Measurements from ENCODE around the gene FOXI1. TPM values are rescaled to one million over a fixed set of nuclear protein-coding genes. Genes with fewer than 3 reads are reported as not detected.

FOXI1 gene
- total and polyA plus RNA-seq, 2 experiments from 2014 or later: not detected

DNA sequence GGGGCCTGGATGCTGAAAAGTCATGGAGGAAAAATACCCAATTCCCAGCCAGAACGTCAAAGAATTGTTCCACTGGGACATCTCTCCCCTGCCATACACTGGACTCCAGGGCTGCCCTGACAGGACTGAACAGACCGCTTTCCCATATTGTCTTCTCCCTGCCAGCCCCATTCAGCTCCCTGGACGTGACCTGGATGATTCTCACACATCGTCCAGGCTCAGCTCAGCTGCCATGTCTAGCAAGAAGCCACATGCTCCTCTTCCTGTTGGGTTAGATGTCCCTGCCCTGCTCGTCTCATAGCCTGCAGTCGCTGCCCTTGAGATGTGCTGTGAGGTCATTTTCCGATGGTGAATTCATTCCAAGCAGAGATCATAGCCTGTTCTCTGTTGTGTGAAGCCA lies 37.4 kb downstream of the FOXI1 start:
- Histone ChIP-seq H4K20me1 (ENCODE audit: insufficient read depth, poor library complexity, severe bottlenecking) (no peaks in the 10 kb centered on the region), H3K27me3 (peaks cover 3% of the 10 kb centered on the region), H3K9me2 (replicated peaks; ENCODE audit: insufficient read depth) (no peaks in the 10 kb centered on the region), H3K27ac (no peak overlapping the region), H3K4me2 (no peak overlapping the region), H3K9me3 (ENCODE audit: low read depth) (no peaks in the 10 kb centered on the region), H3K4me1 (ENCODE audit: insufficient read depth) (no peaks in the 10 kb centered on the region), H3K4me3 (no peak overlapping the region), H3K79me2 (no peaks in the 10 kb centered on the region), H2AFZ (no peak overlapping the region), H3K36me3 (replicated peaks; ENCODE audit: insufficient read depth, low read depth) (no peaks in the 10 kb centered on the region)
- no peak for TF ChIP-seq EZH2 (IDR thresholded peaks at IDR 0.05; ENCODE audit: borderline replicate concordance)
- TF ChIP-seq, protein P1, sequence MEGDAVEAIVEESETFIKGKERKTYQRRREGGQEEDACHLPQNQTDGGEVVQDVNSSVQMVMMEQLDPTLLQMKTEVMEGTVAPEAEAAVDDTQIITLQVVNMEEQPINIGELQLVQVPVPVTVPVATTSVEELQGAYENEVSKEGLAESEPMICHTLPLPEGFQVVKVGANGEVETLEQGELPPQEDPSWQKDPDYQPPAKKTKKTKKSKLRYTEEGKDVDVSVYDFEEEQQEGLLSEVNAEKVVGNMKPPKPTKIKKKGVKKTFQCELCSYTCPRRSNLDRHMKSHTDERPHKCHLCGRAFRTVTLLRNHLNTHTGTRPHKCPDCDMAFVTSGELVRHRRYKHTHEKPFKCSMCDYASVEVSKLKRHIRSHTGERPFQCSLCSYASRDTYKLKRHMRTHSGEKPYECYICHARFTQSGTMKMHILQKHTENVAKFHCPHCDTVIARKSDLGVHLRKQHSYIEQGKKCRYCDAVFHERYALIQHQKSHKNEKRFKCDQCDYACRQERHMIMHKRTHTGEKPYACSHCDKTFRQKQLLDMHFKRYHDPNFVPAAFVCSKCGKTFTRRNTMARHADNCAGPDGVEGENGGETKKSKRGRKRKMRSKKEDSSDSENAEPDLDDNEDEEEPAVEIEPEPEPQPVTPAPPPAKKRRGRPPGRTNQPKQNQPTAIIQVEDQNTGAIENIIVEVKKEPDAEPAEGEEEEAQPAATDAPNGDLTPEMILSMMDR (IDR thresholded peaks at IDR 0.05; ENCODE audit: poor library complexity): no peak
- no peak for TF ChIP-seq EZH2phosphoT487 (IDR thresholded peaks at IDR 0.05; ENCODE audit: low read depth, severe bottlenecking, unreplicated experiment)
- DNase-seq (ENCODE audit: low spot score): no peak
- WGBS (ENCODE audit: low lambda C conversion rate, missing lambda C conversion rate): 87% methylated on average over 7 of the region's 7 CpGs

DNA sequence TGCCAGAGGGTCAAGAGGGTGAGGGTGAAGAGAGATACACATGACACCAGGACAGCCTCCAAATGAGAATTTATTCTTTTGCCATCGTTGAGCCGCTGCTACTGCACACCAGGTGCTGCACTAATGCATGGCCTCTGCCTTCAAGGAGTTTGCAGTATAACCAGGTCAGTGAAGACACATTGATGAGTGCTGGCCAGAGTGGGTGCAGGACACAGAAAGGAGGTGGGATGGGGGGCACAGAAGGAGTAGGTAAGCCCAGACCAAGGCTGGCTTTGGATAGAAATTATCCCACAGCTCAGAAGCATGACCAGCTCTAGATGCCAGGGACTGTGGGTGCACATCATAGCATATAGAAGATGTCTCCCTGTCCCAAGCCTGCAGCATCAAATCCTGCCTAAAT lies 38.0 kb downstream of the FOXI1 start:
- no peak overlapping the region for H3K4me3 ChIP-seq
- H2AFZ ChIP-seq: no peak overlapping the region
- 93% methylated on average over 2 of the region's 2 CpGs for WGBS (ENCODE audit: low lambda C conversion rate, missing lambda C conversion rate)
- no peak for TF ChIP-seq EZH2phosphoT487 (IDR thresholded peaks at IDR 0.05; ENCODE audit: low read depth, severe bottlenecking, unreplicated experiment)
- TF ChIP-seq EZH2 (IDR thresholded peaks at IDR 0.05; ENCODE audit: borderline replicate concordance): no peak
- TF ChIP-seq, protein P1 (IDR thresholded peaks at IDR 0.05; ENCODE audit: poor library complexity): no peak
- H3K9me2 ChIP-seq (replicated peaks; ENCODE audit: insufficient read depth): no peaks in the 10 kb centered on the region
- no peaks in the 10 kb centered on the region for H3K36me3 ChIP-seq (replicated peaks; ENCODE audit: insufficient read depth, low read depth)
- H3K27ac ChIP-seq: no peak overlapping the region
- H3K79me2 ChIP-seq: no peaks in the 10 kb centered on the region
- no peak overlapping the region for H3K4me2 ChIP-seq
- H3K4me1 ChIP-seq (ENCODE audit: insufficient read depth): no peaks in the 10 kb centered on the region
- DNase-seq (ENCODE audit: low spot score): no peak
- peaks cover 3% of the 10 kb centered on the region for H3K27me3 ChIP-seq
- H3K9me3 ChIP-seq (ENCODE audit: low read depth): no peaks in the 10 kb centered on the region
- H4K20me1 ChIP-seq (ENCODE audit: insufficient read depth, poor library complexity, severe bottlenecking): no peaks in the 10 kb centered on the region

DNA sequence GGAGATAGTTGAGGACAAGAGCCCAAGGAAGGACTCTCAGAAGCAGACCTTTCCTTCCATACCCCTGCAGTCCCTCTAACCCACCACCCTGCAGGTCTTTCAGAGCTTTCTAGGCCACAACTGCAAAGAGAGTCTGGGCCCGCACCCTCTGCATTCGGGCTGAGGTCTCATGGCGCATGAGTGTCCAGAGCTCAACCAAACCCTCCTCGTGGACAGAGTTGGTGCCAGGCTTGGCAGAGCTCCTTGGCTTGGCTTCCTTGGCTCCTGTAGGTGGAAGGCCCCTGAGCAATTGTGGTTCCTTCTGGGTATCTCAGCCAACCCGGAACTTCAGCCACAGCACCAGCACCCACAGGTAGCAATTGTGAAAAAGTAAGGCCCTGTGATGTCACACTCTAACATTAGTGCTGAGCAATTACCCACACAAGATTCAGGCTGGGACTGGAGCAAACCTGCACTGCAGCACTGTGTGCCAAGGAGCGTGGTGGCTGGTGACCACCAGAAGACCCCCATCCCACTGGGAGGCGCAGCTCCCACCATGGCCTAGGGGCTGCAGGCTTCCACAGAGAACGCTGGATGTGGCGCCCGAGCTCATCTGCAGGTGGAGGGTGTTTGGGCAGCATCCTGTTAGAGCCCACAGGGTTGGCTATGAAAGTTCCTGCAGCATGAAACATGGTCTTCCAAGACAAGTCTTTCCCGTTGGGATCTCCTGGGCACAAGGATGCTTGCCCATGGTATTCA lies 38.8 kb downstream of the FOXI1 start:
- H3K9me2 ChIP-seq (replicated peaks; ENCODE audit: insufficient read depth): no peaks in the 10 kb centered on the region
- H3K4me1 ChIP-seq (ENCODE audit: insufficient read depth): no peaks in the 10 kb centered on the region
- 84% methylated on average over 11 of the region's 11 CpGs for WGBS (ENCODE audit: low lambda C conversion rate, missing lambda C conversion rate)
- H3K36me3 ChIP-seq (replicated peaks; ENCODE audit: insufficient read depth, low read depth): no peaks in the 10 kb centered on the region
- no peaks in the 10 kb centered on the region for H3K9me3 ChIP-seq (ENCODE audit: low read depth)
- no peak overlapping the region for H3K27ac ChIP-seq
- H3K4me3 ChIP-seq: no peak overlapping the region
- DNase-seq (ENCODE audit: low spot score): no peak
- no peaks in the 10 kb centered on the region for H4K20me1 ChIP-seq (ENCODE audit: insufficient read depth, poor library complexity, severe bottlenecking)
- H3K27me3 ChIP-seq: peaks cover 3% of the 10 kb centered on the region
- H3K79me2 ChIP-seq: no peaks in the 10 kb centered on the region
- TF ChIP-seq EZH2 (IDR thresholded peaks at IDR 0.05; ENCODE audit: borderline replicate concordance): no peak
- TF ChIP-seq, protein P1 (IDR thresholded peaks at IDR 0.05; ENCODE audit: poor library complexity): no peak
- TF ChIP-seq EZH2phosphoT487 (IDR thresholded peaks at IDR 0.05; ENCODE audit: low read depth, severe bottlenecking, unreplicated experiment): no peak
- H2AFZ ChIP-seq: no peak overlapping the region
- no peak overlapping the region for H3K4me2 ChIP-seq

All from hepatocyte (in vitro differentiated cells).